Measurements from ENCODE around the gene LASP1.

- TF ChIP-seq EZH2 (IDR thresholded peaks at IDR 0.05; ENCODE audit: borderline replicate concordance, low read depth, low read length, severe bottlenecking) = no peak
- TF ChIP-seq CTCF (IDR thresholded peaks at IDR 0.05; ENCODE audit: borderline replicate concordance, extremely low read depth, low read length, poor library complexity, severe bottlenecking) = no peak
Measured at GRCh38 chr17:38851434-38851833, 18.4 kb upstream of the LASP1 start.

All from DND-41 (cell line).